Activated CD8-positive, alpha-beta T cell treated with anti-CD3 and anti-CD28 coated beads for 36 hours (primary cell): ENCODE data around the gene NDN. TPM values are rescaled to one million over a fixed set of nuclear protein-coding genes. Genes with fewer than 3 reads are reported as not detected.

ENCODE experiments used
- ATAC-seq: fragments of 200-7000 bp; cut with Tn5 transposase; one replicate; pipeline ENCODE4 v1.10.0; 2021; ENCODE audit warnings: mild to moderate bottlenecking, moderate library complexity
- CTCF ChIA-PET: fragments of 350-600 bp; sonication (Branson Sonifier 250); formaldehyde crosslinking; loops from one replicate; lab custom pipeline; 2021; ENCODE audit warnings: antibody characterized with exemption; lab: Charles Lee
- POLR2A ChIA-PET: fragments of 350-600 bp; sonication (Branson Sonifier 250); formaldehyde crosslinking; loops from one replicate; lab custom pipeline; 2021; ENCODE audit warnings: antibody characterized with exemption; lab: Charles Lee
- DNase-seq: peaks from one replicate; pipeline ENCODE4 v3.0.0-alpha.2; 2020
- H3K27ac Mint-ChIP-seq: one replicate; pipeline ENCODE4 v1.8.0; 2021; ENCODE audit warnings: mild to moderate bottlenecking, mixed read lengths
- H3K27me3 Mint-ChIP-seq: one replicate; pipeline ENCODE4 v1.8.0; 2021; ENCODE audit warnings: mixed read lengths
- H3K36me3 Mint-ChIP-seq: one replicate; pipeline ENCODE4 v1.8.0; 2021; ENCODE audit warnings: low read depth, mixed read lengths
- H3K4me1 Mint-ChIP-seq: one replicate; pipeline ENCODE4 v1.8.0; 2021; ENCODE audit warnings: low read depth, mixed read lengths
- H3K4me3 Mint-ChIP-seq: one replicate; pipeline ENCODE4 v1.8.0; 2021; ENCODE audit warnings: mild to moderate bottlenecking, moderate library complexity, mixed read lengths
- H3K9me3 Mint-ChIP-seq: one replicate; pipeline ENCODE4 v1.8.0; 2021; ENCODE audit warnings: mixed read lengths
- CTCF ChIP-seq: fragments of 200-600 bp; IDR thresholded peaks from one replicate; pipeline ENCODE4 v1.8.0; 2022; ENCODE audit warnings: antibody characterized with exemption, mild to moderate bottlenecking
- intact Hi-C: fragments of 100-400 bp; cut with micrococcal nuclease; formaldehyde crosslinking; loops from one replicate; pipeline ENCODE4 v1.10.0; 2022
- total RNA-seq, 2 experiments: library from RNA; stranded (reverse); gene quantifications; one replicate each; pipeline ENCODE4 v1.2.3, GENCODE V29; 2021

Gene NDN
- total RNA-seq, 2 experiments from 2014 or later = 2.6 to 3.0 TPM

GRCh38 chr15:23695282-23695681 lies 8.2 kb upstream of the NDN start:
- Mint-ChIP-seq H3K4me3 (no peak overlapping the region), H3K4me1 (no peaks in the 10 kb centered on the region), H3K27ac (no peak overlapping the region), H3K27me3 (no peaks in the 10 kb centered on the region), H3K36me3 (no peaks in the 10 kb centered on the region), H3K9me3 (peaks cover 6% of the 10 kb centered on the region)
- intact Hi-C loops = no loop called here
- no peak for DNase-seq
- ChIA-PET POLR2A (no interaction called here), CTCF (no interaction called here)
- TF ChIP-seq CTCF = no peak
- ATAC-seq = no peak

- ChIA-PET CTCF (no interaction called here), POLR2A (no interaction called here)
- no peaks in the 10 kb centered on the region for H3K27me3 Mint-ChIP-seq
- intact Hi-C loops = no loop called here
- H3K36me3 Mint-ChIP-seq = no peaks in the 10 kb centered on the region
- no peak overlapping the region for H3K27ac Mint-ChIP-seq
- no peaks in the 10 kb centered on the region for H3K4me1 Mint-ChIP-seq
- no peak overlapping the region for H3K4me3 Mint-ChIP-seq
- peaks cover 6% of the 10 kb centered on the region for H3K9me3 Mint-ChIP-seq
- no peak for TF ChIP-seq CTCF
- DNase-seq (no peak), ATAC-seq (no peak)
Observed at GRCh38 chr15:23694592-23694991, 7.5 kb upstream of the NDN start.

GRCh38 chr15:23690450-23690852 lies 3.3 kb upstream of the NDN start:
- DNase-seq = no peak
- peaks cover 3% of the 10 kb centered on the region for H3K27me3 Mint-ChIP-seq
- no peak overlapping the region for H3K27ac Mint-ChIP-seq
- ATAC-seq = no peak
- no peak overlapping the region for H3K4me3 Mint-ChIP-seq
- POLR2A ChIA-PET = no interaction called here
- CTCF ChIA-PET = no interaction called here
- TF ChIP-seq CTCF = no peak
- intact Hi-C loops = no loop called here
- no peaks in the 10 kb centered on the region for H3K36me3 Mint-ChIP-seq
- peaks cover 5% of the 10 kb centered on the region for H3K9me3 Mint-ChIP-seq
- no peaks in the 10 kb centered on the region for H3K4me1 Mint-ChIP-seq

- ATAC-seq (no peak), DNase-seq (no peak)
- H3K4me3 Mint-ChIP-seq = no peak overlapping the region
- H3K4me1 Mint-ChIP-seq = no peaks in the 10 kb centered on the region
- no peak overlapping the region for H3K27ac Mint-ChIP-seq
- intact Hi-C loops = no loop called here
- ChIA-PET POLR2A (no interaction called here), CTCF (no interaction called here)
- H3K27me3 Mint-ChIP-seq = peaks cover 3% of the 10 kb centered on the region
- H3K36me3 Mint-ChIP-seq = no peaks in the 10 kb centered on the region
- TF ChIP-seq CTCF = no peak
- H3K9me3 Mint-ChIP-seq = peaks cover under 1% of the 10 kb centered on the region
Observed at GRCh38 chr15:23690015-23690414, 2.9 kb upstream of the NDN start.

GRCh38 chr15:23686466-23687142 lies 501 bp downstream of the NDN start:
- H3K4me1 Mint-ChIP-seq = no peaks in the 10 kb centered on the region
- peak overlapping the region; percentile 21 for H3K4me3 Mint-ChIP-seq
- ChIA-PET POLR2A (no interaction called here), CTCF (no interaction called here)
- peaks cover 3% of the 10 kb centered on the region for H3K27me3 Mint-ChIP-seq
- ATAC-seq (no peak), DNase-seq (no peak)
- H3K27ac Mint-ChIP-seq = no peak overlapping the region
- TF ChIP-seq CTCF = no peak
- intact Hi-C loops = no loop called here
- no peaks in the 10 kb centered on the region for H3K9me3 Mint-ChIP-seq
- no peaks in the 10 kb centered on the region for H3K36me3 Mint-ChIP-seq
